HG03520 (cell line): ENCODE data around the gene ALOXE3.
"Not testable (repeated sequence)": the region's sequence is repeated elsewhere in the genome, so short reads cannot be mapped to it uniquely, and the experiment has no call there.

ENCODE experiments used
- ATAC-seq: cut with Tn5 transposase; IDR thresholded peaks from one replicate; pipeline ENCODE4 v1.9.1; 2021; ENCODE audit warnings: mild to moderate bottlenecking, moderate library complexity; ENCODE audit not compliant: unreplicated experiment

The ALOXE3 gene

DNA sequence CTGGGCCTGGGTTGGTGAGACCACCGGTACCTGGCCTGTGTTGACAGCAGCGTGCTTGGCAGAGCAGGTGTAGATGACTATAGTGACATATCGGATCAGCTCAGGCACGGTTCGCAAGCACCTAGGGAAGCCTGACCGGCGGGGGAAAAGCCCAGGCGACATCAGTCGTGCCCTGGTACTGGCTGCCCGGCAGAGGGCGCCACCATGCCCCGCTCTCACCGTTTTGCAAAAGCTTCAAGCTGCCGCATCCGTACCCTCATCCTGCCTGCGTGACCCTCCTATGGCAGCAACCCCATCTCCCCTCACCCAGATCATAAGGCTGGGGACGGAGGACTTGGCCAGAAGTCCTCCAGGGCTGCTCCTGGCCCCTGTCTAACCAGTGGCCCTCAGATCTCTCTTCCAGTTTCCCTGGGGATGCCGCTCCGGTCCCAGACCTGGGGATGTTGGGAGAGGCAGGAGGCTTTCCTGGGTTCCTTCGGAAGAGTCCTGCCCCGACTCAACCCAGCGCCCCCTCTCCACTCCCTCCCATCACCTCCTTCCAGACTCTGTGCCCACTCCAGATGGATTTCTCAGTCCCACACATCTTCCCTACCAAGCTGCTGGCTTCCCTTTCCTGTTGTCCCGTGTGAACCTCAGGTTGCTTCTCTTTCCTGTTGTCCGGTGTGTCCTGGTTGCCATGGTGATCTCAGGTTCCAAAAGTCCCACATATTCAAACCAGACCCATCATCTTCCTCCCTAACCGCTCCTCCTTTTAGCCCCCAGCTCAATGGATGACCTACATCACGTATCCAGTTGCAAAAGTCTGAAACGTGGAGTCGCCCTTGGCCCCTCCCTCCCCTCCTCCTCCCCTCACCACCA is 44.5 kb downstream of the ALOXE3 start:
- no peak for ATAC-seq

DNA sequence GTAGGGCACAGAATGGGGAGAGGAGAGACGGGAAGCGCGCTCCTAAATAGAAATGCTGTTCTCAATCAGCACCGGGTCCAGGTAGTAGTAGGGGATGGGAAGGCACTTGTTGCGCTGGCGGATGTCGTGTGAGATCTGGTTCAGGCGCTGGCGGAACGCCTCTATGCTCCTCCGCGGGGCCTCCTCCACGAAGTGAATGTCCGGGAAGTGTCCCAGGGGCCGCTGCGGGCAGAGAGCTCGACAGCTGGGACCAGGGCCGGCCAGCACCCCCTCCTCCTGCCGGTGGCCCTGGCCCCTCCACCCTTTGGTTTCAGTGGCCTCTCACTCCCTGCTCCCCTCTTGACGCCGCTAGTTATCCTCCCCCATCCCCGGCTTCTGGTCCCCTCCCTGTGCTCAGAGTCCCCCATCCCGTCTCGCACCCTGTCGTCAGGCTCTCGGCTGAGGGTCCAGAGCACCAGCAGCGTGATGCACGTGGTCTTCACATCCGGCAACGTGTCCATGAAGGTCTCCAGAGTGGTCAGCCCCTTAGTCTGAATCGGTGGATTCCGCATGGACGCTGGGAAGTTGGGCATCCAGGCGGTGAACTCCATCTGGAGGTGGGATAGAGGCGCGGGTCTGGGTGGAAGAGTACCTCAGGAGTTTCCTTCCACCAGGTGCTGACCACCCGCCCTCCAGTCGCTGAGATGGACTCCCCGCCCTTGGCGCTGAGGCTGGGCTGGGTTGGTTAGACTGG is 45.4 kb downstream of the ALOXE3 start:
- no peak for ATAC-seq

DNA sequence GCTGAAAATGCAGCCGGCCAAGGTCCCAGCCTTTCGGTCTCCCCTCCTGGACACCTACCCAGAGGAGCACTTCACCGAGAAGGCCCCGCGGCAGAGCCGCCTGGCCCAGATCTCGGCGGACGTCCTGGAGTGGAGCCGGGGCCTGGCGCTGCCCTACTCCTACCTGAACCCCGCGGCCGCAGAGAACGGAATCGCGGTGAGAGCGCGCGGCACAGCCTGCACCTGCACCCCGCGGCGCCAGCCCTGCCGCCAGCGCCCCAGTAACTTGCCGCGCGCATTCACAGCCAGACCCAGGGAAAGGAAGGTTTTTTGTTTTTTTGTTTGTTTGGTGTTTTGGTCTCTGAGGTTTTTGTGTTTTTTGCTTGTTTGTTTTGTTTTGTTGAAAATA is 46.0 kb downstream of the ALOXE3 start:
- ATAC-seq, result no peak

DNA sequence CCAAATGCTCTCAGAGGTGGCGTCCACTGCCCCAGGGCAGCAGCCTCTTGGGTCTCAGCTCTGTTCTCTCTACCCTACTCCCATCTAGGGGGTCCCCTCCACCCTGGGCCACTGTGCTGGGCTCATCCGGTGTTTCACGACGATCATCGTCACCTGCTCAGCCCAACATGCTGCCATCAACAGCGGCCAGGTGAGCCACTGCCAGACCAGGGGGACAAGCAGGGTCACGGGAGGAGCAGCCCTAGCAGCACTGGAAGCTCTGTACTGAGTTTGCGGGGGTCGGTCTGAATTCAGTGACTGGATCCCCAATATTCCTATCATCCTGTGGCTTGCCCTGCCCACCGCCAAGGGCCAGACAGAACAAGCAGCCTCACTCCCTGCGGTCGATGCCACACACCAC is 46.8 kb downstream of the ALOXE3 start:
- ATAC-seq, result no peak

DNA sequence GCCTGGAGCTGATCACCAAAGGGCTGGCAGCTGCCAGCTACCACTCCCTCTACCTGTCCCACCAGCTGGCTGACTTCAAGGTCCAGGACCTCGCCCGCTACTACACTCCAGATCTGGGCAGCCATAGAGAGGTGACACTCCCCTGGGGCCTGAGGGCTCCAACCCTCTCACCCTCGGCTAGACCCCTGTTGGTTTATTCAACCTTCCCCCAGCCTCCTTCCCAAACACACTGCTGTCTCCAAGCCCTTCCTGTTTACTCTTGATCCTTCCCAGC is 48.8 kb downstream of the ALOXE3 start:
- no peak for ATAC-seq

DNA sequence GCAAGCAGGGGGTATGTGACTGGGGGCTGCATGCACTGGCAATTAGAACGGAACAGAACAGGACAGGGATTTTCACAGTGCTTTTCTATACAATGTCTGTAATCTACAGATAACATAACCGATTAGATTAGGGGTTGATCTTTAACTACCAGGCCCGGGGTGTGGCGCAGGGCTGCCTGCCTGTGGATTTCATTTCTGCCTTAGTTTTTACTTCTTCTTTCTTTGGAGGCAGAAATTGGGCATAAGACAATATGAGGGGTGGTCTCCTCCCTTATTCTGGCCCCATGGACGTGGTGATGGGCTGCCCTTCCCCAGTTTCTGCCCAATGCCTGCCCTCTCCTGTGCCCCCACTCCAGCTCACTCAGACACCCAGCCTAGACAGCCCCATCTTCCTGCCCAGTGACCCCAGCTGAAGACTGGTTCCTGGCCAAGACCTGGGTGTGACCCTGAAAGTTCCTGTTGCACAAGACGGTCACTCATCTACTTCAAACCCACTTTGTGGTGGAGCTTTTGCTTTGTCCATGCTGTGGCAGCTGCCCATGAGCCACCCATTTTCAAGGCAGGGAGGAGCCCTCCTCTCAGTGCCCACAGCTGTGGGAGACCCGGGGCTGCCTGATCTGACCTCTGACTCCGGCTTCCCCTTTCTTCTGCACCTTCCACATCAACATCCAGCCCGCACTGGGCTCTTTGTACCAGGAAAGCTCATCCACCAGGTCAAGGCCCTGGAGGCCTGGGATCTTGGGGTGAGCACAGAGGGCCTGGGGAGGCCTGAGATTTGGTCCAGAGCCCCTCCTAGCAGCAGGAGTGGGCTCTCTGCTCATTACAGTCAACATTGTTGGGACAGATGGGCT is 49.4 kb downstream of the ALOXE3 start:
- no peak for ATAC-seq

DNA sequence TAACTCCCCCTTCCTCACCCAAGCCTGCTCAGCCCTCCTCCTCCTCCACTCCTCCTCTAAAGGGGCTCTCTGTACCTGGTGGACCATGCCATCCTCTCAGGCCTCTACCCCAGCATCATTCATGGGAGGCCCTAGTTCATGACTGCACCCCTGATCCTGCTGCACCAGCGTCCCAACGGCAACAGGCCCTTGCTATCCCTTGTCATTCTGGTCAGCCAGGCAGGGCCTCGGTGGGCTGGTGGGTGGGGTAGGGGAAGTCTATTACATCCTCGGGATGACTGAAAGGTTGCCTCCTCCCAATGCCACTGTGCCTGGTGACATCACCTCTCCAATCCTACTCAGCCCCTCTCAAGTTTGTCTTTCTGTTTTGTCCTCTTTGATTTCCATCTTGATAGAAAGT is 50.5 kb downstream of the ALOXE3 start:
- ATAC-seq, result no peak

DNA sequence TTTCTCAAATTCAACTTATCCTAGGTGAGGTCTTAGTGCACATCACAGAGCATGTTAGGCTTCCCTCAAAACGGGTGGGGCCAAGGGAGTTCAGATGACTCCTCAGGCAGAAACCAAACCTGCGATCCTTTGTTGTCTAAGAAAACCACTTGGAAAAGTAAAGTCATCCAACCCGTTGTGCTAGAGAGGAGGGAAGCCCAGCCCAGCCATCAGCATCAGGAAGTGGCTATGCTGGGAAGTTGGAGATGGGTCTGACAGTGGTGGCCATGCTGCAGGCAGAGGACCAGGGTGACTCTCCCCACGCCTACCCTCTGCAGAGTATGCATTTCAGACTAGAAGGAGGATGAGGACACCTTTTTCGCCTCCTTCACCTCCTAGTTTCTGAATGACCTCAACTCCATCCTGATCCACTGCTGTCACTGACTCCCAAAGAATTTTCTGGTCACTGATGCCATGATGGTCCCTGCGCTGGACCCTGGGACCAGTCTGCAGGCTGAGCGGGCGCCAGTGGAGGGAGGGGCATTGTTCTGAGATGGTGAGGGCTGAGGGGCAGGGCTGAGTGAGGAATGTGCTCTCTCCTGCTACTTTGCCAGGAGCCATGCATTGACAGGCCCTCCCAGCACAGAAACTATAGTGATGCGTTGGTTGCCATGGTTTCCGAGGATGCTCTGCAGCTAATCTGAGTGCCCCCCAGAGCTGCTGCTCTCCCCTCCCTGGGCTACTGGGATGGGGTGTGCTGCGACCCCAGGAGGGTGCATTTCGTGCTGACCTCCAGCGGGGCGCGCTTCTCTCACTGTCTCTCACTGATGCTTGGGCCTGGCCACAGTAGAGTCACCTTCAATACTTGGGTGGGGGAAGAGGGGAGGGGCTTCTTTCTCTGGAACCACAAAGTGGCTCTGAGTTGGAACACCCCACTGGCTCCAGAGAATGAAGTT is 51.2 kb downstream of the ALOXE3 start:
- ATAC-seq, result no peak

DNA sequence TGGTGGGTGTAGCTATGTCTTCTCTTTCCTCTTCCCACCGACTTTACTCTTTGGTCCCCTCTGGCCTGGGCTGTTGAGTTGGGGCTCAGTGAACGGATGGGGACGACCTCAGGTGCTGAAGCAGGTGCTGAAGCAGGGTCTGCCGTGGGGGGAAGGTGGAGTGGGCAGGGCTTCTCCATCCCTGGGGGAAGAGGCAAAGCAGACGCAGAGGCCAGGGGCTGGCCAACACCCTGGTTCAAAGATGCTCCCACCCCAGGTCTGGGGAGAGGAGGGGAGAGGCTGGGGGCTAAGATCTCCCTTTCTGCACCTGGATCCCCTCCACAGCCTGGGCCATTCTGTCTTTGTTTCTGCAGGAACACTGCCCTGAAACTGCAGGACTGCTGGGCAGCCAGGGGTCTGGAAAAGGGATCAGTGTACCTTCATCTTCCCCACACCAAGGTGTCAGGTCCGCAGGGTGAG is 53.7 kb downstream of the ALOXE3 start:
- ATAC-seq, result no peak

DNA sequence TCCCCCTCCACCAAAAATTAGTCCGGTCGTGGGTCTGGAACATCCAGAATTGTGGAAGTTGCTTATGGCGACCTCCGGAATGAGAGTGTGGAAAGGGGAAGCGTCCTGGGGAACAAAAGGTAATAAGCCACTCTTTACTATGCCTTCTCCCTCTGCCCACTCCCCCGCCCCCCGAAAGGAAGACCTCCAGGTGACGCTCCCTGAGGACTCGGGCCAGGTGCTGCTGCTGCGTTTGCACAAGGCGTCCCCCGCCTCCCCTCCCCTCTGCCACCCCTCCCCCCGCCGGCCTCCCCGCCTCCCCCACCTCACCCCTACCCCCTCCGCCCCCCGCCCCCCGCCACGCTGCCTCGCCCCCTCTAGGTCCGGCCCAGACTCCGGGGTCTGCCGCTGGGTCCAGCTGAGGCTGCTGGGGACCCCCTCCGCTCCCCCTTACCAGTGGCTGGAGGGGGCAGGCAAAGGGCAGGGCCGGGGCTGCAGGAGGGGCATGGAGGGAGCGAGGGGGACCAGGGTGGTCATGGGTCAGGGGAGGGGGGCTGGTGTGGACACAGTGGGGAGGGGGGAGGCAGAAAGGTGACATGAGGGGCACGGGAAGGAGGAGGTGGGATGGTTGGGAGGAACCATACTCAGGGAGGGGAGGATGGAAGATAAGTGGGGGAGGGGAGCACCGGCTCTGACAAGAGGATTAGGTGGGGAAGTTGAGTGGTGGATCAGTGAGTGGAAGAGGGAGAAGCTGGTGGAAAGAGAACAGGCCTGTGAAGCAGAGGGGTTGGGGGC is 54.4 kb downstream of the ALOXE3 start:
- ATAC-seq, result no peak

DNA sequence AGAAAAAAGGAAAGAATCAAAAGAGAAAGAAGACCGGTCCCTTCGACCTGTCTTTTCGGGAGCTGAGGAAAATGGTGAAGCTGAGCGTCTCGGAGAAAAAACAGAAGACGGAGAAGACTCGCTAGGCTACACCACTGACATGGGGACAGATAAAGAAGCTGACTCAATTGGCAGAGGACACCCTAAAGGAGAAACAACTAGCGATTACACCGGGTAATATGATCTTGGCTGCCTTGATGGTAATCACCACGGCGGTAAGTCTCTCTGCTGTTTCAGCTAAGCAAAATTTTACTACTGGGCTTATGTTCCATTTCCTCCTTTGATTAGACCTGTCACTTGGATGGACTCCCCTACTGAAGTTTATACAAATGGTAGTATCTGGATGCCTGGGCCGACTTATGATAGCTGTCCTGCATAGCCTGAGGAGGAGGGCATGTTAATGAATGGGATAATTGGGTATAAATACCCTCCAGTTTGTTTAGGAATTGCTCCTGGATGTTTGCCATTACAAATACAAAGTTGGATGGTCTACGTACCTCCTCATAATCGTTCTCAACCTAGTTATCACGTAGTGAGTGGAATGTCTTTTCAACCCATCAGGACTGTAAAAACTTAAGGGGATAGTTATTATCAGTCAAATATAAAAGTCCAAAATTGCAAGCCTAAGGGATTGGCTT is 55.4 kb downstream of the ALOXE3 start:
- ATAC-seq, result no peak

DNA sequence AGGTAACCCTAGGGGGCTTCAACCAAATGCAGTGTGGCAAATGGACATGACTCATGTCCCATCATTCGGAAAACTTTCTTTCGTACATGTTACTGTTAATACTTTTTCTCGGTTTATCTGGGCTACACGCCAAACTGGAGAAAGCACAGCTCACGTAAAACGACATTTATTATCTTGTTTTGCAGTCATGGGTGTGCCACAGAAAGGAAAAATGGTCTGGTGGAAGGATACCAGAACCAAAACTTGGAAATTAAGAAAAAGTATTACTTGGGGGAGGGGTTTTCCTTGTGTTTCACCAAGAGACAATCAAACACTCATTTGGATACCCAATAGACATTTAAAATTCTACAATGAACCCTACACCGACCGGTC is 55.9 kb downstream of the ALOXE3 start:
- ATAC-seq, result no peak

DNA sequence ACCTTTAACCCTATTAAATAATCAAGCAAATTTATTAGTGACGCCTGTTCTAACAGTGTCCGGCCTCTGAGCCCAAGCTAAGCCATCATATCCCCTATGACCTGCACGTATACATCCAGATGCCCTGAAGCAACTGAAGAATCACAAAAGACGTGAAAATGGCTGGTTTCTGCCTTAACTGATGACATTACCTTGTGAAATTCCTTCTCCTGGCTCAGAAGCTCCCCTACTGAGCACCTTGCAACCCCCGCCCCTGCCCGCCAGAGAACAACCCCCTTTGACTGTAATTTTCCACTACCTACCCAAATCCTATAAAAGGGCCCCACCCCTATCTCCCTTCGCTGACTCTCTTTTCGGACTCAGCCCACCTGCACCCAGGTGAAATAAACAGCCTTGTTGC is 56.5 kb downstream of the ALOXE3 start:
- not testable (repeated sequence) for ATAC-seq

DNA sequence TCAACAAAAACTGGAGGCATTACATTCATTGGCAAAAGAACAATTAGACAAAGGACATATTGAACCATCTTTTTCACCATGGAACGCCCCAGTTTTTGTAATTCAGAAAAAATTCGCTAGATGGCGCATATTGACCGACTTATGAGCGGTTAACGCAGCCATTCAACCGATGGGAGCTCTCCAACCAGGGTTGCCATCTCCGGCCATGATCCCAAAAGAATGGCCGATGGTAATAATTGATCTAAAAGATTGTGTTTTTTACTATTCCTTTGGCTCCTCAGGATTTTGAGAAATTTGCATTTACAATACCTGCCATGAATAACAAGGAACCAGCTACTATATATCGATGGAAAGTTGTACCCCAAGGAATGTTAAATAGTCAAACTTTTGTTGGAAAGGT is 58.0 kb downstream of the ALOXE3 start:
- no peak for ATAC-seq

DNA sequence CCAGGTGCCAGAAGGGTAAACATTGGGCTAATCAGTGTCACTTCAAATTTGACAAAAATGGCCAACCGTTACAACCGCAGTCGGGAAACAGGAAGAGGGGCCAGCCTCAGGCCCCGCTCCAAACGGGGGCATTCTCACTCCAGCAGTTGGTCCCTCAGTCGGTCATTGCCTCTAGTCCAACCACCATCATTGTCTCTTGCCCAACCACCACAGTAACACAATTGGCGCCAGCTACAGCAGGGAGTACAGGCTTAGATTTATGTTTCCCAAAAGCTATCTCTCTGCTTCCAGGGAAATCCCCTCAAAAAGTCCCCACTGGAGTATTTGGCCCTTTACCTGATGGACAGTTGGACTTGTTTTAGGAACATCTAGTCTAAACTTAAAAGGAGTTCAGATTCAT is 59.2 kb downstream of the ALOXE3 start:
- ATAC-seq, result no peak

DNA sequence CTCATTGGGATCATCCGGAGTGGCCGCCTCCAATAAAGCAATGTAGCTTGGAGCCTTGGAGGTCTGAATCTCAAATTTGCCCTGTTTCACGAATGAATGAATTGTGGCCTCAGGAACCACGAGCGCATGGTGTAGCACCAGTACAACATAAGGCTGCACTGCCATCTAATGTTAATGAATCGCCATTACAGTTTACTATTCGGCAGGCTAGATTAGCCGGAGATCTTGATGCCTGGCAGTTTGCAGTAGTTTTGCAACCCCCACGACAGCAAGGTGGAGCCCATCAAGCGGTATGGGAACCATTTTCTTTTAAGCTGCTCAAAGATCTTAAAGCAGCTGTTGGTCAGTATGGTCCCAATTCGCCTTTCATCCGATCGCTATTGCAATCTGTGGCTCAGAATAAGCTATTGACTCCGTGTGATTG is 60.6 kb downstream of the ALOXE3 start:
- ATAC-seq, result no peak

DNA sequence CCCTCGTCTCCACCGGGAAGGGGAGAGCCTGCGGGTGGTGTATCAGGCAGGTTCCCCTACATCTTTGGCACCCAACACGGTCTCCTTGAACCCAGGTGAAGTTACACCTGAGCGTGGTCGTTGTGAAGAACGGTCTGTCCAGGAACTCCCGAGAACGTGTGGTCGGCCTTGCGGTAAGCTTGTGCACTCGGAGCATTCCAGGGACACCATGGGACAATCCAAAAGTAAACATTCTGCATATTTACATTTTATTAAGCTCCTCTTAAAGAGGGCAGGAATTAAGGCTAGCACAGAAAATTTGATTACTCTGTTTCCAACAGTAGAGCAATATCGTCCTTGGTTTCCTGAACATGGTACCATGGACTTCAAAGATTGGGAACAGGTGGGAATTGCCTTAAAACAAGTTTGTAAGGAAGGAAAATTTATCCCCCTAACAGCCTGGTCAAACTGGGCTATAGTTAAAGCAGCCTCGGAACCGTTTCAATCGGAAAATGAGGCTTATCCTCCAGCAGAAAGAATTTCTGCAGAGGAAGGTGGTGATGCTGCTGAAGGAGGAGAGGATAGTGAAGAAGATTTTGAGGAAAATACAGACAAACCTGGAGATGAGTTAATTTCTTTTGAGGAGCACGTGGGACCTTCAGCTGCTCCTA is 61.2 kb downstream of the ALOXE3 start:
- no peak for ATAC-seq

DNA sequence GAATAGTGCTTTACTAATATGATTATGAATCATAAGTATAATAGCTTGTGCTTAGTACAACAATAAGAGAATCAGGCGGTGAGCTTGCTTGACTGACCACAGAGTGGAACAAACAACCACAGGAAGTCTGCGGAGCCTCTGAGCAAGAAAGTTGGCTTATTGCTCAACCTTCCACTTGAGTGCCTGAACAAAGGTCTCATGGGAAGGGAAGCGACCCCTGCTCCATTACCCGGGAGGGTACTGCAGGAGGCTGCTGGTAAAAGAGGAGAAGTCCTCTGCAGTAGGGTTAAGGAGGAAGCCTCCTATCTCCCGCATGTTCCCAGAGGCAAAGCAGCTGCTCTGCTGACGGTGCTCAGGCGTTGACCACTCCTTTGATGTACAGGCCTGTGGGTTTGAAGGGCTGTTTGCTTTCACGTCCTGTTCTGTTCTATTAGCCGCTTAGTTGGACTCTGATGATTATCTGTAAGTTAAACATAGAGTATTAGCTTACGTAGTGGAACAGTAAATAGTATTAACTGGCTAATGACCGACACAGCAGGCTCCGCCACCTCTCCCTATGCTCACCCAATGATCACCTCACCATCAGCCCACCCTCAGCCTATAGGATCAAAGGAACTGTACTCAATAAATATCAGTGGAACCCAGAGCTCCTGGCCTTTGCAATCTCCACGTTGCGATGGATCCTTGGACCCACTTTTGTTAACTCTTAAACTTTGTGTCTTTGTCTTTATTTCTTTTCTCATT is 61.9 kb downstream of the ALOXE3 start:
- ATAC-seq, result no peak
